IMR-90 (cell line): ENCODE measurements around the gene CEP55. TPM values are rescaled to one million over a fixed set of nuclear protein-coding genes. Genes with fewer than 3 reads are reported as not detected.
"Not testable (repeated sequence)": the region's sequence is repeated elsewhere in the genome, so short reads cannot be mapped to it uniquely, and the experiment has no call there.

Experiments
- ATAC-seq: fragments of 200-7000 bp; cut with Tn5 transposase; 2 replicates; pipeline ENCODE4 v1.9.1; 2020; ENCODE audit warnings: low read depth, mild to moderate bottlenecking, moderate library complexity
- BruUV-seq: library from RNA; stranded (reverse); fragments of 400-500 nt; replicated peaks from 2 replicates; lab custom pipeline; 2021; lab: Mats Ljungman, UMichigan
- CTCF ChIA-PET: fragments of 300-600 bp; formaldehyde crosslinking; extraction: SDS; loops from one replicate; lab custom pipeline; 2021; ENCODE audit warnings: antibody characterized with exemption; lab: Yijun Ruan, JAX
- POLR2A ChIA-PET: fragments of 300-600 bp; sonication (Branson Sonifier 250); formaldehyde crosslinking; loops from one replicate; lab custom pipeline; 2022; ENCODE audit warnings: antibody characterized with exemption; ENCODE audit not compliant: unreplicated experiment; lab: Charles Lee
- DNase-seq: peaks from one replicate; pipeline ENCODE4 v3.0.0; 2013
- H2AFZ ChIP-seq: replicated peaks from 2 replicates; pipeline ENCODE3; 2013; ENCODE audit warnings: low read length, mild to moderate bottlenecking; ENCODE audit not compliant: poor library complexity
- H2AK5ac ChIP-seq: 2 replicates; pipeline ENCODE4 v1.6.1; 2013; ENCODE audit warnings: low read depth, low read length, inconsistent platforms
- H2AK9ac ChIP-seq: replicated peaks from 2 replicates; pipeline ENCODE3; 2013; ENCODE audit warnings: mild to moderate bottlenecking, low read depth, low read length, moderate library complexity; ENCODE audit not compliant: poor library complexity
- H2BK120ac ChIP-seq: 2 replicates; pipeline ENCODE4 v1.6.1; 2013; ENCODE audit warnings: low read depth, low read length, inconsistent platforms
- H2BK15ac ChIP-seq: 3 replicates; pipeline ENCODE4 v1.6.1; 2013; ENCODE audit warnings: low read depth, low read length, inconsistent platforms
- H2BK20ac ChIP-seq: 2 replicates; pipeline ENCODE4 v1.6.1; 2013; ENCODE audit warnings: low read depth, mild to moderate bottlenecking, inconsistent platforms, low read length, moderate library complexity
- H2BK5ac ChIP-seq: 2 replicates; pipeline ENCODE4 v1.6.1; 2013; ENCODE audit warnings: mild to moderate bottlenecking, low read depth, low read length, inconsistent platforms; ENCODE audit not compliant: poor library complexity, severe bottlenecking
- H3K14ac ChIP-seq: replicated peaks from 2 replicates; pipeline ENCODE4 v1.6.1; 2013; ENCODE audit warnings: low read depth, low read length, inconsistent platforms
- H3K18ac ChIP-seq: 2 replicates; pipeline ENCODE4 v1.6.1; 2013; ENCODE audit warnings: low read depth, low read length, control low read depth
- H3K23ac ChIP-seq: 2 replicates; pipeline ENCODE4 v1.6.1; 2013; ENCODE audit warnings: low read depth, low read length, inconsistent platforms
- H3K27ac ChIP-seq: 2 replicates; pipeline ENCODE4 v1.5.1; 2013; ENCODE audit warnings: mild to moderate bottlenecking, control low read depth, low read length; ENCODE audit not compliant: insufficient read depth
- H3K27me3 ChIP-seq: 2 replicates; pipeline ENCODE4 v1.6.1; 2013; ENCODE audit warnings: low read length; ENCODE audit not compliant: control insufficient read depth, insufficient read depth
- H3K36me3 ChIP-seq: 2 replicates; pipeline ENCODE4 v1.6.1; 2013; ENCODE audit warnings: low read length, mixed read lengths; ENCODE audit not compliant: control insufficient read depth, insufficient read depth
- H3K4ac ChIP-seq: 2 replicates; pipeline ENCODE4 v1.6.1; 2013; ENCODE audit warnings: low read depth, low read length, inconsistent platforms
- H3K4me1 ChIP-seq: 2 replicates; pipeline ENCODE4 v1.6.1; 2013; ENCODE audit warnings: low read length, mixed read lengths; ENCODE audit not compliant: control insufficient read depth, insufficient read depth
- H3K4me2 ChIP-seq: 2 replicates; pipeline ENCODE4 v1.6.1; 2013; ENCODE audit warnings: low read depth, mild to moderate bottlenecking, control low read depth, low read length, moderate library complexity
- H3K4me3 ChIP-seq: 2 replicates; pipeline ENCODE4 v1.5.1; 2013; ENCODE audit warnings: low read depth, mild to moderate bottlenecking, control low read depth, low read length, moderate library complexity; ENCODE audit not compliant: insufficient read depth
- H3K56ac ChIP-seq: 2 replicates; pipeline ENCODE4 v1.6.1; 2013; ENCODE audit warnings: low read length, inconsistent platforms; ENCODE audit not compliant: insufficient read depth; ENCODE audit errors: extremely low read depth
- H3K79me1 ChIP-seq, 2 experiments: 2 replicates each; pipeline ENCODE4 v1.6.1; 2013; ENCODE audit warnings: low read length in 2 of 2, inconsistent platforms in 1 of 2, low read depth in 1 of 2
- H3K9ac ChIP-seq: 2 replicates; pipeline ENCODE4 v1.6.1; 2013; ENCODE audit warnings: low read depth, low read length, control low read depth
- H3K9me1 ChIP-seq: 2 replicates; pipeline ENCODE4 v1.6.1; 2013; ENCODE audit warnings: low read length, inconsistent platforms; ENCODE audit not compliant: insufficient read depth
- H3K9me3 ChIP-seq: 2 replicates; pipeline ENCODE4 v1.6.1; 2013; ENCODE audit warnings: low read length; ENCODE audit not compliant: control insufficient read depth, insufficient read depth
- H4K20me1 ChIP-seq: 2 replicates; pipeline ENCODE4 v1.6.1; 2013; ENCODE audit warnings: low read length, inconsistent platforms; ENCODE audit not compliant: insufficient read depth
- H4K5ac ChIP-seq: 2 replicates; pipeline ENCODE4 v1.6.1; 2013; ENCODE audit warnings: mild to moderate bottlenecking, low read depth, low read length, control low read depth
- H4K8ac ChIP-seq, 2 experiments: 2 replicates each; pipeline ENCODE4 v1.6.1; 2013; ENCODE audit warnings: low read depth in 2 of 2, low read length in 2 of 2, control low read depth in 1 of 2, inconsistent platforms in 1 of 2
- H4K91ac ChIP-seq: 2 replicates; pipeline ENCODE4 v1.6.1; 2013; ENCODE audit warnings: low read depth, low read length, inconsistent platforms; ENCODE audit not compliant: insufficient read depth
- CHD1 ChIP-seq: IDR thresholded peaks from 2 replicates; pipeline ENCODE4 v1.6.1; 2012; ENCODE audit warnings: low read depth, low read length, improper control_type of control experiment
- ELK1 ChIP-seq: fragments of 150-350 bp; IDR thresholded peaks from 2 replicates; pipeline ENCODE4 v1.6.1; 2016; ENCODE audit warnings: low read depth, mild to moderate bottlenecking, low read length, moderate library complexity, borderline replicate concordance
- RCOR1 ChIP-seq: IDR thresholded peaks from 2 replicates; pipeline ENCODE4 v1.6.1; 2012; ENCODE audit warnings: mild to moderate bottlenecking, low read length, improper control_type of control experiment; ENCODE audit not compliant: insufficient replicate concordance
- USF2 ChIP-seq: fragments of 150-350 bp; IDR thresholded peaks from 2 replicates; pipeline ENCODE4 v1.6.1; 2017; ENCODE audit warnings: mild to moderate bottlenecking, antibody characterized with exemption, low read length, low read depth
- WGBS, 2 experiments: methylation state at CpG; one replicate each; pipeline versions ENCODE4 v1.1.5 to v1.1.7; 2013; ENCODE audit warnings: missing lambda C conversion rate in 2 of 2; ENCODE audit not compliant: insufficient read length in 1 of 2; ENCODE audit errors: extremely low coverage in 2 of 2; 5-methylcytosine and 5-hydroxymethylcytosine counted together
- dilution Hi-C: fragments of 300-500 bp; cut with HindIII; formaldehyde crosslinking; loops from one replicate; pipeline ENCODE4 v1.14.3; 2018; ENCODE audit warnings: low sequenced_read_pairs; ENCODE audit not compliant: unreplicated experiment
- in situ Hi-C: fragments of 300-500 bp; cut with MboI; formaldehyde crosslinking; loops from 3 replicates; pipeline ENCODE4 v1.14.3; 2019; ENCODE audit warnings: low sequenced_read_pairs, inconsistent platforms, mixed read lengths
- intact Hi-C: fragments of 100-400 bp; cut with micrococcal nuclease; formaldehyde crosslinking; loops from 2 replicates; pipeline ENCODE4 v1.10.0; 2022
- polyA plus RNA-seq, 3 experiments: library from polyadenylated mRNA; depleted of rRNA; stranded (reverse); fragments of >200 nt; gene quantifications; 2 replicates each; pipeline ENCODE4 v1.2.3, GENCODE V29; 2012; ENCODE audit warnings: low replicate concordance in 1 of 3
- total RNA-seq: library from RNA; depleted of rRNA; stranded (reverse); fragments of >200 nt; gene quantifications from 2 replicates; pipeline ENCODE4 v1.2.3, GENCODE V29; 2012

Gene CEP55
- total and polyA plus RNA-seq, 2 of the 4 experiments (the other 2 are of a cell fraction): 15.7 to 23.5 TPM

GRCh38 chr10:93465806-93466675, 30.4 kb upstream of the CEP55 start (continued):
- TF ChIP-seq ELK1: no peak
- TF ChIP-seq USF2: peak; percentile 68
- no peak for TF ChIP-seq CHD1
- TF ChIP-seq RCOR1: peak; percentile 58

- peak overlapping the region; percentile 93 to 97; a peak in 3 of 4 replicates for H4K8ac ChIP-seq
- peak overlapping the region; percentile 99 for H3K4ac ChIP-seq
- H2AK9ac ChIP-seq, in situ Hi-C loops, intact Hi-C loops, H3K4me3 ChIP-seq, ATAC-seq, DNase-seq, BruUV-seq, dilution Hi-C loops, POLR2A ChIA-PET, H4K20me1 ChIP-seq, H3K9ac ChIP-seq, H3K4me2 ChIP-seq, H3K9me3 ChIP-seq, H2AFZ ChIP-seq, H3K27me3 ChIP-seq: not testable (repeated sequence)
- peaks cover 42% of the 10 kb centered on the region for H3K4me1 ChIP-seq
- peaks cover 10% of the 10 kb centered on the region for H3K9me1 ChIP-seq
- H3K79me1 ChIP-seq: peaks cover 9 to 55% of the 10 kb centered on the region in 2 experiments
- peak overlapping the region; percentile 99; the same call in 1 of the 2 replicates for H2BK20ac ChIP-seq
- no CpG with 5 or more reads among the region's 4 CpGs for WGBS, 2 experiments
- H2BK120ac ChIP-seq: peak overlapping the region; percentile 99
- peak overlapping the region; percentile 100; the same call in 2 of the 3 replicates for H2BK15ac ChIP-seq
- peak overlapping the region; percentile 90; the same call in 1 of the 2 replicates for H2AK5ac ChIP-seq
- H3K14ac ChIP-seq: peak overlapping the region; percentile 99
- H2BK5ac ChIP-seq: peak overlapping the region; percentile 100
- peak overlapping the region; percentile 98 for H3K27ac ChIP-seq
- H4K5ac ChIP-seq: peak overlapping the region; percentile 17; the same call in 1 of the 2 replicates
- H3K56ac ChIP-seq: peak overlapping the region; percentile 96
- H4K91ac ChIP-seq: peak overlapping the region; percentile 99; the same call in 1 of the 2 replicates
- H3K23ac ChIP-seq: peak overlapping the region; percentile 99; the same call in 1 of the 2 replicates
- CTCF ChIA-PET: interaction anchor here (5.5 kb wide), 1 partner anchor 15 kb away, joined by 21 read pairs; the partner anchor contains the start of gene MYOF
- H3K36me3 ChIP-seq: peaks cover 12% of the 10 kb centered on the region
- peak overlapping the region; percentile 95 for H3K18ac ChIP-seq
These were observed 28.8 kb upstream of the CEP55 start for GRCh38 chr10:93467635-93468034.
